ENCODE measurements around the gene MLST8. TPM values are rescaled to one million over a fixed set of nuclear protein-coding genes. Genes with fewer than 3 reads are reported as not detected.

Gene MLST8
- total RNA-seq, 1 experiment from 2014 or later, result 87.6 TPM

- intact Hi-C loops (cut with micrococcal nuclease), result no loop called here
- no peak for TF ChIP-seq CTCF (IDR thresholded peaks at IDR 0.05; ENCODE audit: unreplicated experiment)
- ChIA-PET POLR2A (no interaction called here), CTCF (no interaction called here)
- H3K4me3 Mint-ChIP-seq (ENCODE audit: unreplicated experiment), result no peak overlapping the region
- DNase-seq (ENCODE audit: unreplicated experiment), result no peak
- H3K4me1 Mint-ChIP-seq (ENCODE audit: insufficient read depth, unreplicated experiment), result no peaks in the 10 kb centered on the region
- no peak overlapping the region for H3K27ac Mint-ChIP-seq (ENCODE audit: low read depth, unreplicated experiment)
- H3K27me3 Mint-ChIP-seq (ENCODE audit: insufficient read depth, unreplicated experiment), result no peaks in the 10 kb centered on the region
- no peaks in the 10 kb centered on the region for H3K9me3 Mint-ChIP-seq (ENCODE audit: unreplicated experiment)
- no TSS peak for BruUV-seq (replicated peaks)
- H3K36me3 Mint-ChIP-seq (ENCODE audit: insufficient read depth, unreplicated experiment), result peaks cover 65% of the 10 kb centered on the region
Measured at GRCh38 chr16:2233872-2234812, 28.9 kb downstream of the MLST8 start.

DNA sequence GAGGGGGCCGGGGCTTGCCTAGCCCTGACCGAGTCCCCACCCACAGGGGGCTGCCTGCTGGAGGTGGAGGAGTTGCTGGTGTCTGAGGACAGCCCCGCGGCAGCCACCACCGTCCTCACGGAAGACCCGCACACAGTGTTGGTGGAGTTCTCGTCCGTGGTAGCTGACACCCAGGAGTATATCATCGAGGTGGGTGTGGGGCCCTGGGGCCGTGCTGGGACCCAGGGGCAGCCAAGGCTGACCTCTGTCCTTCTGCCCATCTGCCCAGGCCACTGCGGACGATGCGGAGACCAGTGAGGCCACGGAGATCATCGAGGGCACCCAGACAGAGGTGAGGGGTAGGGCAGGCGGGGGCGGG lies 29.5 kb downstream of the MLST8 start:
- CTCF ChIA-PET, result no interaction called here

DNA sequence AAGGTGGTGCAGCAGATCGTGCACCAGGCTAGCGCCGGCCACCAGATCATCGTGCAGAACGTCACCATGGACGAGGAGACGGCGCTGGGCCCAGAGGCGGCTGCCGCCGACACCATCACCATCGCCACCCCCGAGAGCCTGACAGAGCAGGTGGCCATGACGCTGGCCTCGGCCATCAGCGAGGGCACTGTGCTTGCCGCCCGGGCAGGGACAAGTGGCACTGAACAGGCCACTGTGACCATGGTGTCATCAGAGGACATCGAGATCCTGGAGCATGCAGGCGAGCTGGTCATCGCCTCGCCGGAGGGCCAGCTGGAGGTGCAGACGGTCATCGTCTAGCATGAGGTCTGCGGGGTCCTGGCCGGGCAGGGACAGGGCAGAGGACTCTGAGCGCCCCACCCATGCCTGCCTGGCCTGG lies 30.0 kb downstream of the MLST8 start:
- no peak for DNase-seq (ENCODE audit: unreplicated experiment)
- Mint-ChIP-seq H3K9me3 (ENCODE audit: unreplicated experiment) (no peaks in the 10 kb centered on the region), H3K4me1 (ENCODE audit: insufficient read depth, unreplicated experiment) (no peaks in the 10 kb centered on the region), H3K4me3 (ENCODE audit: unreplicated experiment) (no peak overlapping the region), H3K27me3 (ENCODE audit: insufficient read depth, unreplicated experiment) (no peaks in the 10 kb centered on the region), H3K27ac (ENCODE audit: low read depth, unreplicated experiment) (no peak overlapping the region), H3K36me3 (ENCODE audit: insufficient read depth, unreplicated experiment) (peaks cover 63% of the 10 kb centered on the region)
- intact Hi-C loops (cut with micrococcal nuclease), result no loop called here
- TF ChIP-seq CTCF (IDR thresholded peaks at IDR 0.05; ENCODE audit: unreplicated experiment), result no peak
- POLR2A ChIA-PET, result interaction anchor here (1.0 kb wide), 1 partner anchor 9 kb away, joined by 4 read pairs; no protein-coding TSS in a partner anchor
- BruUV-seq (replicated peaks), result TSS peak; percentile 26
- CTCF ChIA-PET, result interaction anchor here (0.6 kb wide), 1 partner anchor 22 kb away, joined by 3 read pairs; no protein-coding TSS in a partner anchor

More for the DNA sequence above, 29.5 kb downstream of the MLST8 start:
- intact Hi-C loops (cut with micrococcal nuclease), result no loop called here
- H3K36me3 Mint-ChIP-seq (ENCODE audit: insufficient read depth, unreplicated experiment), result peaks cover 67% of the 10 kb centered on the region
- no TSS peak for BruUV-seq (replicated peaks)
- H3K9me3 Mint-ChIP-seq (ENCODE audit: unreplicated experiment), result no peaks in the 10 kb centered on the region
- DNase-seq (ENCODE audit: unreplicated experiment), result no peak
- H3K4me1 Mint-ChIP-seq (ENCODE audit: insufficient read depth, unreplicated experiment), result no peaks in the 10 kb centered on the region
- POLR2A ChIA-PET, result interaction anchor here (1.0 kb wide), 1 partner anchor 8 kb away, joined by 4 read pairs; no protein-coding TSS in a partner anchor
- H3K27ac Mint-ChIP-seq (ENCODE audit: low read depth, unreplicated experiment), result no peak overlapping the region
- no peaks in the 10 kb centered on the region for H3K27me3 Mint-ChIP-seq (ENCODE audit: insufficient read depth, unreplicated experiment)
- no peak overlapping the region for H3K4me3 Mint-ChIP-seq (ENCODE audit: unreplicated experiment)
- TF ChIP-seq CTCF (IDR thresholded peaks at IDR 0.05; ENCODE audit: unreplicated experiment), result no peak

DNA sequence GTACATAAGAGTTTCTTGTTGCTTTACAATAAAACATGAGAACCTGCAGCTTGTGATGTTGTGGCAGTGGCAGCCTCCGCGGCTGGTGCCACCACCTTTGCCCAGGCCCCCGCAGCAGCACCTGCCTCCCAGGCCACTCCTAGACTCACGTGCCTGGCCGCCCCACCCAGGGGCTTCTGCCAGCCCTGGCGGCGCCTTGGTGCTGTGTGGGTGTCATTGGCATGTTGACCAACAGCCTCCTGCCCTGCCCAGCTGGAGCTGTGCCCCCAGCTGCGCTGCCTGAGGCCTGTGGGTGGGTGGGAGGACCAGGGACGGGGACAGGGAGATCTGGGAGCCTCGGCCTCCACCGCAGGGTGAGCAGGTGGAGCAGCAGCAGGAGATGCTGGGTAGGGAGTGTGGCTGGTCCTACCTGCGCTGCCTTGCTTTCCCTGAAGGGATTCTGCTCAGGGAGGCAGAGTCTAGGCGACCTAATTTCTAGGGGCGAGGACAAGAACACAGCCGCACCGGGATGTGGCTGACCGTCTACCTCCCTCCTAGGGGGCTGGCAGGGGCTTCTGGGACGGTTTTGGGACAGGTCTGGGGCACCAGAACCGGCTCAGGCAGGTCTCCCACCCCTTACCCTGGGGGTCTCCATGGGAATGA lies 30.6 kb downstream of the MLST8 start:
- H3K27ac Mint-ChIP-seq (ENCODE audit: low read depth, unreplicated experiment), result no peak overlapping the region
- no TSS peak for BruUV-seq (replicated peaks)
- H3K27me3 Mint-ChIP-seq (ENCODE audit: insufficient read depth, unreplicated experiment), result no peaks in the 10 kb centered on the region
- ChIA-PET CTCF (interaction anchor here (0.6 kb wide), 1 partner anchor 22 kb away, joined by 3 read pairs; no protein-coding TSS in a partner anchor), POLR2A (interaction anchor here (1.0 to 1.4 kb wide), 2 partner anchors 9 to 15 kb away, joined by 3 to 4 read pairs; no protein-coding TSS in a partner anchor)
- H3K36me3 Mint-ChIP-seq (ENCODE audit: insufficient read depth, unreplicated experiment), result peaks cover 63% of the 10 kb centered on the region
- no peak for TF ChIP-seq CTCF (IDR thresholded peaks at IDR 0.05; ENCODE audit: unreplicated experiment)
- H3K4me3 Mint-ChIP-seq (ENCODE audit: unreplicated experiment), result no peak overlapping the region
- no peak for DNase-seq (ENCODE audit: unreplicated experiment)
- H3K4me1 Mint-ChIP-seq (ENCODE audit: insufficient read depth, unreplicated experiment), result no peaks in the 10 kb centered on the region
- intact Hi-C loops (cut with micrococcal nuclease), result no loop called here
- H3K9me3 Mint-ChIP-seq (ENCODE audit: unreplicated experiment), result no peaks in the 10 kb centered on the region

Measured in MCF 10A (cell line).